Stimulated activated CD4-positive, alpha-beta T cell treated with anti-CD3 and anti-CD28 coated beads, Interleukin-15, amount 100 ng/mL, for 1 hour (primary cell): ENCODE measurements around the gene MACROD1.
"Not testable (repeated sequence)": the region's sequence is repeated elsewhere in the genome, so short reads cannot be mapped to it uniquely, and the experiment has no call there.

ENCODE experiments used
- DNase-seq, 2 donors: peaks; one replicate each; pipeline ENCODE4 v3.0.0-alpha.2; 2020; ENCODE audit warnings: low read depth in 1 of 2, low spot score in 1 of 2

Gene MACROD1

GRCh38 chr11:63973912-63974258 lies 192.0 kb downstream of the MACROD1 start:
- DNase-seq = not testable (repeated sequence)

- DNase-seq = no peak
Observed at GRCh38 chr11:63970902-63971301, 195.0 kb downstream of the MACROD1 start.

- no peak for DNase-seq
Observed at GRCh38 chr11:63969461-63969860, 196.5 kb downstream of the MACROD1 start.

GRCh38 chr11:63966444-63966843 lies 199.5 kb downstream of the MACROD1 start:
- no peak for DNase-seq

- not testable (repeated sequence) for DNase-seq
Observed at GRCh38 chr11:63963895-63964294, 202.0 kb downstream of the MACROD1 start.

- DNase-seq = no peak
Observed at GRCh38 chr11:63961608-63962412, 204.1 kb downstream of the MACROD1 start.

- no peak for DNase-seq
Observed at GRCh38 chr11:63958008-63958407, 207.9 kb downstream of the MACROD1 start.

GRCh38 chr11:63952570-63952969 lies 213.3 kb downstream of the MACROD1 start:
- DNase-seq = no peak

GRCh38 chr11:63951779-63952536 lies 214.0 kb downstream of the MACROD1 start:
- no peak for DNase-seq
